Fibroblast of lung (primary cell): ENCODE measurements around the gene SORD.

Experiments
- CTCF ChIP-seq, 2 donors: IDR thresholded peaks in 1 of 2; conservative IDR thresholded peaks in 1 of 2; 1 replicate in 1 of 2; 2 replicates in 1 of 2; pipeline ENCODE4 v1.5.1; 2011 to 2012; ENCODE audit warnings: low read length in 2 of 2, control low read depth in 1 of 2, inconsistent platforms in 1 of 2, low read depth in 1 of 2, mild to moderate bottlenecking in 1 of 2
- EZH2 ChIP-seq: IDR thresholded peaks from 2 replicates; pipeline ENCODE4 v1.5.1; 2012; ENCODE audit warnings: low read length, control low read depth, mild to moderate bottlenecking; ENCODE audit errors: missing control alignments

GRCh38 chr15:45120081-45120972 lies 97.3 kb downstream of the SORD start:
- TF ChIP-seq CTCF (conservative IDR thresholded peaks at IDR 0.05 in 1 of 2, IDR thresholded peaks at IDR 0.05 in 1 of 2; ENCODE audit: low read depth in 1 of 2, low read length in 2 of 2): no peak
- TF ChIP-seq EZH2: no peak
